K562 (cell line): ENCODE results near the gene ARHGAP26. TPM values are rescaled to one million over a fixed set of nuclear protein-coding genes. Genes with fewer than 3 reads are reported as not detected.

Source experiments
- COPS2 ChIP-seq: fragments of 450-650 bp; conservative IDR thresholded peaks from 2 replicates; pipeline ENCODE4 v1.6.1; 2016; ENCODE audit warnings: mild to moderate bottlenecking, moderate library complexity
- KDM5B ChIP-seq: fragments of 200-600 bp; sonication (generic); IDR thresholded peaks from 2 replicates; pipeline ENCODE4 v1.6.1; 2012; ENCODE audit warnings: low read depth, mild to moderate bottlenecking, moderate library complexity, low read length, control low read depth, inconsistent platforms; ENCODE audit not compliant: insufficient replicate concordance
- NBN ChIP-seq: fragments of 450-650 bp; IDR thresholded peaks from 2 replicates; pipeline ENCODE4 v1.6.1; 2016; ENCODE audit warnings: low read depth, mild to moderate bottlenecking
- NR3C1 ChIP-seq: sonication (generic); formaldehyde crosslinking; IDR thresholded peaks from 2 replicates; pipeline ENCODE4 v1.8.1; 2022; ENCODE audit warnings: missing genetic modification reagents
- NRF1 ChIP-seq, 2 experiments: fragments of 450-650 bp; IDR thresholded peaks in 1 of 2; conservative IDR thresholded peaks in 1 of 2; 2 replicates each; pipeline ENCODE4 v1.6.1; 2014; ENCODE audit warnings: mild to moderate bottlenecking in 2 of 2
- PRMT5 ChIP-seq: sonication (generic); formaldehyde crosslinking; IDR thresholded peaks from 2 replicates; pipeline ENCODE4 v1.5.0; 2020; ENCODE audit warnings: missing genetic modification reagents
- PURB ChIP-seq: sonication (generic); formaldehyde crosslinking; IDR thresholded peaks from 2 replicates; pipeline ENCODE4 v1.9.0; 2021; ENCODE audit warnings: low read depth, mild to moderate bottlenecking, missing genetic modification reagents
- polyA plus RNA-seq, 8 experiments: library from polyadenylated mRNA; depleted of rRNA in 4 of 8; stranded (reverse) in 5 of 8; unstranded in 3 of 8; fragments of >200 nt; fragmentation: Nextera tagmentation in 2 of 8; fragmentation: Illumina TruSeq in 1 of 8; extraction: Ambion mirVana in 2 of 8; extraction: Trizol in 1 of 8; gene quantifications; 2 replicates each; pipeline versions ENCODE4 v1.2.1 to v1.2.3, GENCODE V29; 2011 to 2014; ENCODE audit warnings: inconsistent platforms in 1 of 8, missing spikeins in 1 of 8
- total RNA-seq, 7 experiments: library from RNA; depleted of rRNA in 6 of 7; stranded (reverse); fragments of >200 nt in 6 of 7; fragmentation: Illumina TruSeq in 2 of 7; extraction: Trizol in 2 of 7; gene quantifications; 2 replicates each; pipeline versions ENCODE4 v1.2.1 to v1.2.3, GENCODE V29; 2011 to 2021; ENCODE audit warnings: low replicate concordance in 1 of 7
- TF ChIP-seq, protein P1 (sequence below): fragments of 250-450 bp; sonication (Bioruptor Pico); IDR thresholded peaks from 2 replicates; pipeline ENCODE4 v1.6.1; 2021; ENCODE audit warnings: mild to moderate bottlenecking
- TF ChIP-seq, protein P2 (sequence below): fragments of 250-450 bp; sonication (Bioruptor Pico); IDR thresholded peaks from 2 replicates; pipeline ENCODE4 v1.4.0; 2020; ENCODE audit warnings: mild to moderate bottlenecking
- TF ChIP-seq, protein P3 (sequence below): IDR thresholded peaks from 2 replicates; pipeline ENCODE4 v1.6.1; 2016; ENCODE audit warnings: missing genetic modification characterization, missing compliant biosample characterization
- TF ChIP-seq, protein P4 (sequence below): sonication (generic); formaldehyde crosslinking; IDR thresholded peaks from 2 replicates; pipeline ENCODE4 v1.8.0; 2022; ENCODE audit warnings: missing genetic modification reagents, mild to moderate bottlenecking, moderate library complexity, borderline replicate concordance
- TF ChIP-seq, protein P5 (sequence below), 2 experiments: fragments of 450-650 bp in 1 of 2; sonication (generic) in 1 of 2; formaldehyde crosslinking in 1 of 2; IDR thresholded peaks in 1 of 2; conservative IDR thresholded peaks in 1 of 2; 2 replicates each; pipeline versions ENCODE4 v1.6.1 to v1.8.1; 2016 to 2023; ENCODE audit warnings: mild to moderate bottlenecking in 2 of 2, moderate library complexity in 2 of 2, inconsistent platforms in 1 of 2, missing genetic modification reagents in 1 of 2
- TF ChIP-seq, protein P6 (sequence below), 2 experiments: fragments of 450-650 bp in 1 of 2; sonication (generic) in 1 of 2; formaldehyde crosslinking; conservative IDR thresholded peaks; 2 replicates each; pipeline versions ENCODE4 v1.4.0 to v1.8.1; 2020 to 2022; ENCODE audit warnings: mild to moderate bottlenecking in 1 of 2, missing genetic modification reagents in 1 of 2
- TF ChIP-seq, protein P7 (sequence below): fragments of 200-800 bp; sonication (Bioruptor generic); IDR thresholded peaks from 2 replicates; pipeline ENCODE4 v1.6.1; 2016; ENCODE audit warnings: missing genetic modification characterization, missing compliant biosample characterization

The ARHGAP26 gene
- total and polyA plus RNA-seq, 9 of the 15 experiments (the other 6 are each of a cell fraction or from before 2014, with no cell fraction given), result 0.13 to 1.1 (median 0.55) TPM

DNA sequence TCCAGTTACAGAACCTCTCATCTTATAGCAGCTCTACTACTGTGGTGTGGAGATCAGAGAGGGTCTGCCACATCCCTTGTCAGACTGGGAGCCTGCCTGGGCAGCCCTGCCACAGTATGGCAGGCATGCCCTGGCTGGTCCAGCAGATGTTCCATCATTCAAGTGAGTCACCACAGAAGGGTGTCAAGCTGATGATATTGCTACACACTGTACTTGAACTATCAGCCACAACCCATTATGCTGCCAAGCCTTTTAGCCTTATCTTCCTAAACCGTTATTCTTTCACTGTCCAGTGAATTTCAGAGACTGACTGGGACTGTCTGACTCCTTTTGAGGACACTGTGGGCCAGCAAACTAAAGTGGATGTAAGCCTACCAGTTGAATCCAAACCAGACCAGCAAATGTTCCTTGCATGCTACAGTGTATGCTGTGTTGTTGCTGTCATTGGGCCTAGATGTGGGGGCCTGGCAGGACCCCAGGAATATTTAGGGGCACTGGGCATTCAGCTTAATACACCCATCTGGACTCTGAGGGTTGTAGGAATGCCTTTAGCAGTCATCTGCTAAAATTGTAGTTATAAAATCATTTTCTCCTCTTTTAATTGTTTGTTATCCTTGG is 430.7 kb downstream of the ARHGAP26 start (continued):
- TF ChIP-seq KDM5B (no peak), COPS2 (no peak), NBN (0 out of 2 replicates have a peak, but pooled peaks have one; percentile 24), NRF1 (conservative IDR thresholded peaks at IDR 0.05 in 1 of 2, IDR thresholded peaks at IDR 0.05 in 1 of 2) (no peak), PURB (CRISPR knock-in tag) (no peak), NR3C1 (CRISPR knock-in tag) (no peak), PRMT5 (CRISPR knock-in tag) (no peak)
- TF ChIP-seq, protein P1, sequence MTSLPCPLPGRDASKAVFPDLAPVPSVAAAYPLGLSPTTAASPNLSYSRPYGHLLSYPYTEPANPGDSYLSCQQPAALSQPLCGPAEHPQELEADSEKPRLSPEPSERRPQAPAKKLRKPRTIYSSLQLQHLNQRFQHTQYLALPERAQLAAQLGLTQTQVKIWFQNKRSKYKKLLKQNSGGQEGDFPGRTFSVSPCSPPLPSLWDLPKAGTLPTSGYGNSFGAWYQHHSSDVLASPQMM, result no peak
- TF ChIP-seq, protein P2, sequence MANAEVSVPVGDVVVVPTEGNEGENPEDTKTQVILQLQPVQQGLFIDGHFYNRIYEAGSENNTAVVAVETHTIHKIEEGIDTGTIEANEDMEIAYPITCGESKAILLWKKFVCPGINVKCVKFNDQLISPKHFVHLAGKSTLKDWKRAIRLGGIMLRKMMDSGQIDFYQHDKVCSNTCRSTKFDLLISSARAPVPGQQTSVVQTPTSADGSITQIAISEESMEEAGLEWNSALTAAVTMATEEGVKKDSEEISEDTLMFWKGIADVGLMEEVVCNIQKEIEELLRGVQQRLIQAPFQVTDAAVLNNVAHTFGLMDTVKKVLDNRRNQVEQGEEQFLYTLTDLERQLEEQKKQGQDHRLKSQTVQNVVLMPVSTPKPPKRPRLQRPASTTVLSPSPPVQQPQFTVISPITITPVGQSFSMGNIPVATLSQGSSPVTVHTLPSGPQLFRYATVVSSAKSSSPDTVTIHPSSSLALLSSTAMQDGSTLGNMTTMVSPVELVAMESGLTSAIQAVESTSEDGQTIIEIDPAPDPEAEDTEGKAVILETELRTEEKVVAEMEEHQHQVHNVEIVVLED (CRISPR knock-in tag), result no peak
- TF ChIP-seq, protein P3, sequence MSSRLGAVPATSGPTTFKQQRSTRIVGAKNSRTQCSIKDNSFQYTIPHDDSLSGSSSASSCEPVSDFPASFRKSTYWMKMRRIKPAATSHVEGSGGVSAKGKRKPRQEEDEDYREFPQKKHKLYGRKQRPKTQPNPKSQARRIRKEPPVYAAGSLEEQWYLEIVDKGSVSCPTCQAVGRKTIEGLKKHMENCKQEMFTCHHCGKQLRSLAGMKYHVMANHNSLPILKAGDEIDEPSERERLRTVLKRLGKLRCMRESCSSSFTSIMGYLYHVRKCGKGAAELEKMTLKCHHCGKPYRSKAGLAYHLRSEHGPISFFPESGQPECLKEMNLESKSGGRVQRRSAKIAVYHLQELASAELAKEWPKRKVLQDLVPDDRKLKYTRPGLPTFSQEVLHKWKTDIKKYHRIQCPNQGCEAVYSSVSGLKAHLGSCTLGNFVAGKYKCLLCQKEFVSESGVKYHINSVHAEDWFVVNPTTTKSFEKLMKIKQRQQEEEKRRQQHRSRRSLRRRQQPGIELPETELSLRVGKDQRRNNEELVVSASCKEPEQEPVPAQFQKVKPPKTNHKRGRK (tag), result no peak
- TF ChIP-seq, protein P4, sequence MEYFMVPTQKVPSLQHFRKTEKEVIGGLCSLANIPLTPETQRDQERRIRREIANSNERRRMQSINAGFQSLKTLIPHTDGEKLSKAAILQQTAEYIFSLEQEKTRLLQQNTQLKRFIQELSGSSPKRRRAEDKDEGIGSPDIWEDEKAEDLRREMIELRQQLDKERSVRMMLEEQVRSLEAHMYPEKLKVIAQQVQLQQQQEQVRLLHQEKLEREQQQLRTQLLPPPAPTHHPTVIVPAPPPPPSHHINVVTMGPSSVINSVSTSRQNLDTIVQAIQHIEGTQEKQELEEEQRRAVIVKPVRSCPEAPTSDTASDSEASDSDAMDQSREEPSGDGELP (CRISPR knock-in tag), result peak; percentile 55; the same call in 1 of the 2 replicates
- TF ChIP-seq, protein P5, sequence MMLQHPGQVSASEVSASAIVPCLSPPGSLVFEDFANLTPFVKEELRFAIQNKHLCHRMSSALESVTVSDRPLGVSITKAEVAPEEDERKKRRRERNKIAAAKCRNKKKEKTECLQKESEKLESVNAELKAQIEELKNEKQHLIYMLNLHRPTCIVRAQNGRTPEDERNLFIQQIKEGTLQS (IDR thresholded peaks at IDR 0.05), result peak; percentile 84
- TF ChIP-seq, protein P5 (CRISPR knock-in tag; conservative IDR thresholded peaks at IDR 0.05), result no peak; the same call in 1 of the 2 replicates
- TF ChIP-seq, protein P6, sequence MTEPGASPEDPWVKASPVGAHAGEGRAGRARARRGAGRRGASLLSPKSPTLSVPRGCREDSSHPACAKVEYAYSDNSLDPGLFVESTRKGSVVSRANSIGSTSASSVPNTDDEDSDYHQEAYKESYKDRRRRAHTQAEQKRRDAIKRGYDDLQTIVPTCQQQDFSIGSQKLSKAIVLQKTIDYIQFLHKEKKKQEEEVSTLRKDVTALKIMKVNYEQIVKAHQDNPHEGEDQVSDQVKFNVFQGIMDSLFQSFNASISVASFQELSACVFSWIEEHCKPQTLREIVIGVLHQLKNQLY (CRISPR knock-in tag; conservative IDR thresholded peaks at IDR 0.05), result no peak
- TF ChIP-seq, protein P7, sequence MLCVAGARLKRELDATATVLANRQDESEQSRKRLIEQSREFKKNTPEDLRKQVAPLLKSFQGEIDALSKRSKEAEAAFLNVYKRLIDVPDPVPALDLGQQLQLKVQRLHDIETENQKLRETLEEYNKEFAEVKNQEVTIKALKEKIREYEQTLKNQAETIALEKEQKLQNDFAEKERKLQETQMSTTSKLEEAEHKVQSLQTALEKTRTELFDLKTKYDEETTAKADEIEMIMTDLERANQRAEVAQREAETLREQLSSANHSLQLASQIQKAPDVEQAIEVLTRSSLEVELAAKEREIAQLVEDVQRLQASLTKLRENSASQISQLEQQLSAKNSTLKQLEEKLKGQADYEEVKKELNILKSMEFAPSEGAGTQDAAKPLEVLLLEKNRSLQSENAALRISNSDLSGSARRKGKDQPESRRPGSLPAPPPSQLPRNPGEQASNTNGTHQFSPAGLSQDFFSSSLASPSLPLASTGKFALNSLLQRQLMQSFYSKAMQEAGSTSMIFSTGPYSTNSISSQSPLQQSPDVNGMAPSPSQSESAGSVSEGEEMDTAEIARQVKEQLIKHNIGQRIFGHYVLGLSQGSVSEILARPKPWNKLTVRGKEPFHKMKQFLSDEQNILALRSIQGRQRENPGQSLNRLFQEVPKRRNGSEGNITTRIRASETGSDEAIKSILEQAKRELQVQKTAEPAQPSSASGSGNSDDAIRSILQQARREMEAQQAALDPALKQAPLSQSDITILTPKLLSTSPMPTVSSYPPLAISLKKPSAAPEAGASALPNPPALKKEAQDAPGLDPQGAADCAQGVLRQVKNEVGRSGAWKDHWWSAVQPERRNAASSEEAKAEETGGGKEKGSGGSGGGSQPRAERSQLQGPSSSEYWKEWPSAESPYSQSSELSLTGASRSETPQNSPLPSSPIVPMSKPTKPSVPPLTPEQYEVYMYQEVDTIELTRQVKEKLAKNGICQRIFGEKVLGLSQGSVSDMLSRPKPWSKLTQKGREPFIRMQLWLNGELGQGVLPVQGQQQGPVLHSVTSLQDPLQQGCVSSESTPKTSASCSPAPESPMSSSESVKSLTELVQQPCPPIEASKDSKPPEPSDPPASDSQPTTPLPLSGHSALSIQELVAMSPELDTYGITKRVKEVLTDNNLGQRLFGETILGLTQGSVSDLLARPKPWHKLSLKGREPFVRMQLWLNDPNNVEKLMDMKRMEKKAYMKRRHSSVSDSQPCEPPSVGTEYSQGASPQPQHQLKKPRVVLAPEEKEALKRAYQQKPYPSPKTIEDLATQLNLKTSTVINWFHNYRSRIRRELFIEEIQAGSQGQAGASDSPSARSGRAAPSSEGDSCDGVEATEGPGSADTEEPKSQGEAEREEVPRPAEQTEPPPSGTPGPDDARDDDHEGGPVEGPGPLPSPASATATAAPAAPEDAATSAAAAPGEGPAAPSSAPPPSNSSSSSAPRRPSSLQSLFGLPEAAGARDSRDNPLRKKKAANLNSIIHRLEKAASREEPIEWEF (CRISPR knock-in tag), result no peak
